Measurements from ENCODE around the gene RGS12. TPM values are rescaled to one million over a fixed set of nuclear protein-coding genes. Genes with fewer than 3 reads are reported as not detected.
A peak's percentile ranks its signal among the peaks of the same experiment; 100 is the strongest.
"Not testable (repeated sequence)": the region's sequence is repeated elsewhere in the genome, so short reads cannot be mapped to it uniquely, and the experiment has no call there.

RGS12 gene
- total and polyA plus RNA-seq, 2 of the 13 experiments (the other 11 are each of a cell fraction or from before 2014, with no cell fraction given) = 21.0 to 27.7 TPM

- in situ Hi-C loops (cut with HindIII; ENCODE audit: extremely low pct_ligation_motif_present, low pct_unique_long_range_greater_than_20kb); POLR2A ChIA-PET; H3K27ac ChIP-seq (ENCODE audit: extremely low read length, insufficient read depth, low read length); H3K4me3 ChIP-seq (replicated peaks in 1 of 3; ENCODE audit: insufficient read depth in 1 of 3, low read depth in 2 of 3, low read length in 3 of 3); H3K27me3 ChIP-seq (ENCODE audit: control insufficient read depth in 1 of 2, insufficient read depth in 2 of 2, low read length in 2 of 2); H2AFZ ChIP-seq (ENCODE audit: low read length); FAIRE-seq; H3K4me2 ChIP-seq (ENCODE audit: low read depth, low read length); DNase-seq (ENCODE audit: low spot score); BruUV-seq (replicated peaks); H3K9ac ChIP-seq (ENCODE audit: insufficient read depth, low read depth, low read length); CTCF ChIA-PET (ENCODE audit: low intra/inter-chr PET ratio, low total read pairs); H3K36me3 ChIP-seq (replicated peaks in 1 of 2; ENCODE audit: control insufficient read depth in 1 of 2, insufficient read depth in 2 of 2, low read length in 2 of 2); ATAC-seq; H3K9me3 ChIP-seq (ENCODE audit: low read length): not testable (repeated sequence)
- Histone ChIP-seq H3K79me2 (ENCODE audit: insufficient read depth, low read length) (peaks cover 53% of the 10 kb centered on the region), H4K20me1 (ENCODE audit: insufficient read depth, low read length) (peaks cover 17% of the 10 kb centered on the region), H3K4me1 (ENCODE audit: insufficient read depth, low read length) (peaks cover 39% of the 10 kb centered on the region)
- intact Hi-C loops (cut with micrococcal nuclease; ENCODE audit: unreplicated experiment) = loop anchor here (5.0 kb wide), 1 partner anchor 94 kb away; no protein-coding TSS in a partner anchor
- 83% methylated on average over 1 of the region's 15 CpGs for WGBS (ENCODE audit: low lambda C conversion rate)
Measured at GRCh38 chr4:3300882-3301281, 8.1 kb downstream of the RGS12 start.

GRCh38 chr4:3301450-3302172 lies 8.8 kb downstream of the RGS12 start:
- Histone ChIP-seq H3K36me3 (replicated peaks in 1 of 2; ENCODE audit: control insufficient read depth in 1 of 2, insufficient read depth in 2 of 2, low read length in 2 of 2) (peaks cover 0 to 1% of the 10 kb centered on the region in 2 experiments; a peak in 1 of 5 replicates), H3K27me3 (ENCODE audit: control insufficient read depth in 1 of 2, insufficient read depth in 2 of 2, low read length in 2 of 2) (no peaks in the 10 kb centered on the region), H3K4me1 (ENCODE audit: insufficient read depth, low read length) (peaks cover 39% of the 10 kb centered on the region), H3K9me3 (ENCODE audit: low read length) (no peaks in the 10 kb centered on the region), H4K20me1 (ENCODE audit: insufficient read depth, low read length) (peaks cover 17% of the 10 kb centered on the region), H3K79me2 (ENCODE audit: insufficient read depth, low read length) (peaks cover 55% of the 10 kb centered on the region), H3K27ac (ENCODE audit: extremely low read length, insufficient read depth, low read length) (no peak overlapping the region), H2AFZ (ENCODE audit: low read length) (no peak overlapping the region), H3K9ac (ENCODE audit: insufficient read depth, low read depth, low read length) (no peak overlapping the region), H3K4me3 (replicated peaks in 1 of 3; ENCODE audit: insufficient read depth in 1 of 3, low read depth in 2 of 3, low read length in 3 of 3) (no peak overlapping the region), H3K4me2 (ENCODE audit: low read depth, low read length) (no peak overlapping the region)
- ATAC-seq (no peak), DNase-seq (ENCODE audit: low spot score) (no peak), FAIRE-seq (no peak)
- POLR2A ChIA-PET = no interaction called here
- CTCF ChIA-PET (ENCODE audit: low intra/inter-chr PET ratio, low total read pairs) = no interaction called here
- no TSS peak for BruUV-seq (replicated peaks)
- no peak for TF ChIP-seq ZBED4 (CRISPR knock-in tag; IDR thresholded peaks at IDR 0.05; ENCODE audit: borderline replicate concordance)
- TF ChIP-seq GFI1 (CRISPR knock-in tag; IDR thresholded peaks at IDR 0.05; ENCODE audit: borderline replicate concordance) = peak; percentile 80
- 91% methylated on average over 15 of the region's 15 CpGs for WGBS (ENCODE audit: low lambda C conversion rate)
- intact Hi-C loops (cut with micrococcal nuclease; ENCODE audit: unreplicated experiment) (loop anchor here (5.0 kb wide), 1 partner anchor 94 kb away; no protein-coding TSS in a partner anchor), in situ Hi-C loops (cut with HindIII; ENCODE audit: extremely low pct_ligation_motif_present, low pct_unique_long_range_greater_than_20kb) (no loop called here)

Measured in HepG2 (cell line).